Right ventricle myocardium superior (tissue), 1 donor: ENCODE data around the gene ATP8B1. TPM values are rescaled to one million over a fixed set of nuclear protein-coding genes. Genes with fewer than 3 reads are reported as not detected.
"Not testable (repeated sequence)": the region's sequence is repeated elsewhere in the genome, so short reads cannot be mapped to it uniquely, and the experiment has no call there.

Experiments used
- ATAC-seq: fragments of 200-7000 bp; cut with Tn5 transposase; one replicate; pipeline ENCODE4 v1.9.1; 2020; ENCODE audit warnings: mild to moderate bottlenecking; ENCODE audit not compliant: poor library complexity
- DNase-seq: peaks from one replicate; pipeline ENCODE4 v3.0.0-alpha.2; 2020
- intact Hi-C: fragments of 100-400 bp; cut with DNase I; formaldehyde crosslinking; loops from one replicate; pipeline ENCODE4 v1.11.2; 2022
- total RNA-seq: library from RNA; stranded (reverse); fragmentation: NEBNext Ultra II Directional; extraction: Animal tissue kit (Norgen Biotek cat#: 25700); gene quantifications from one replicate; pipeline ENCODE4 v1.2.1, GENCODE V29; 2021
- donor health status: DM: no; HTN: yes; CAD: no; lungs with severe emphysema.

The ATP8B1 gene
- total RNA-seq, 1 donor from 2014 or later: 5.9 TPM

- DNase-seq (no peak), ATAC-seq (no peak)
- intact Hi-C loops: no loop called here
Observed at GRCh38 chr18:57826252-57826651, 23.1 kb upstream of the ATP8B1 start.

- ATAC-seq, intact Hi-C loops, DNase-seq: not testable (repeated sequence)
Observed at GRCh38 chr18:57820583-57820982, 17.5 kb upstream of the ATP8B1 start.

- DNase-seq (peak; percentile 61), ATAC-seq (peak; percentile 94)
- intact Hi-C loops: no loop called here
Observed at GRCh38 chr18:57819671-57820460, 16.8 kb upstream of the ATP8B1 start.

GRCh38 chr18:57819119-57819518, 16.0 kb upstream of the ATP8B1 start:
- DNase-seq (no peak), ATAC-seq (no peak)
- intact Hi-C loops: no loop called here

- no peak for ATAC-seq
- intact Hi-C loops: no loop called here
- no peak for DNase-seq
Observed at GRCh38 chr18:57816208-57816954, 13.3 kb upstream of the ATP8B1 start.

- intact Hi-C loops: no loop called here
- ATAC-seq: no peak
- DNase-seq: no peak
Observed at GRCh38 chr18:57814555-57814954, 11.4 kb upstream of the ATP8B1 start.

- ATAC-seq (no peak), DNase-seq (no peak)
- intact Hi-C loops: no loop called here
Observed at GRCh38 chr18:57813245-57813644, 10.1 kb upstream of the ATP8B1 start.

- intact Hi-C loops: no loop called here
- ATAC-seq: no peak
- DNase-seq: no peak
Observed at GRCh38 chr18:57812126-57812477, 9.0 kb upstream of the ATP8B1 start.

GRCh38 chr18:57811477-57812125, 8.5 kb upstream of the ATP8B1 start:
- intact Hi-C loops: no loop called here
- DNase-seq (no peak), ATAC-seq (no peak)

- no peak for DNase-seq
- intact Hi-C loops: no loop called here
- no peak for ATAC-seq
Observed at GRCh38 chr18:57809190-57809589, 6.1 kb upstream of the ATP8B1 start.

- DNase-seq: no peak
- intact Hi-C loops: no loop called here
- no peak for ATAC-seq
Observed at GRCh38 chr18:57807336-57808117, 4.4 kb upstream of the ATP8B1 start.

- ATAC-seq: no peak
- intact Hi-C loops: no loop called here
- no peak for DNase-seq
Observed at GRCh38 chr18:57806978-57807285, 3.8 kb upstream of the ATP8B1 start.

- no peak for DNase-seq
- intact Hi-C loops: no loop called here
- ATAC-seq: no peak
Observed at GRCh38 chr18:57806201-57806977, 3.3 kb upstream of the ATP8B1 start.

GRCh38 chr18:57805117-57805516, 2.0 kb upstream of the ATP8B1 start:
- ATAC-seq (no peak), DNase-seq (no peak)
- intact Hi-C loops: no loop called here

- intact Hi-C loops: no loop called here
- ATAC-seq (no peak), DNase-seq (no peak)
Observed at GRCh38 chr18:57804557-57804956, 1.4 kb upstream of the ATP8B1 start.

GRCh38 chr18:57802213-57803102, 657 bp downstream of the ATP8B1 start:
- DNase-seq (no peak), ATAC-seq (no peak)
- intact Hi-C loops: no loop called here

- intact Hi-C loops: no loop called here
- no peak for ATAC-seq
- no peak for DNase-seq
Observed at GRCh38 chr18:57801761-57802212, 1.3 kb downstream of the ATP8B1 start.
